DND-41 (cell line): ENCODE measurements around the gene PTGFR.

Experiments used
- ATAC-seq: fragments of 200-7000 bp; cut with Tn5 transposase; 3 replicates; pipeline ENCODE4 v1.9.1; 2021; ENCODE audit warnings: low read depth; ENCODE audit not compliant: insufficient read depth
- DNase-seq: peaks from one replicate; pipeline ENCODE4 v3.0.0-alpha.2; 2020
- H2AFZ ChIP-seq: 2 replicates; pipeline ENCODE4 v1.6.0; 2012; ENCODE audit warnings: low read depth, low read length
- H3K27ac ChIP-seq: 2 replicates; pipeline ENCODE4 v1.5.1; 2012; ENCODE audit warnings: low read length, inconsistent platforms
- H3K27me3 ChIP-seq: fragments of 200-600 bp; sonication (generic); 2 replicates; pipeline ENCODE4 v1.6.0; 2012; ENCODE audit warnings: low read length, mild to moderate bottlenecking, inconsistent platforms; ENCODE audit not compliant: insufficient read depth, poor library complexity
- H3K36me3 ChIP-seq: 2 replicates; pipeline ENCODE4 v1.5.1; 2012; ENCODE audit warnings: low read length, inconsistent platforms; ENCODE audit not compliant: insufficient read depth
- H3K4me1 ChIP-seq: 2 replicates; pipeline ENCODE4 v1.5.1; 2012; ENCODE audit warnings: mild to moderate bottlenecking, low read length; ENCODE audit not compliant: insufficient read depth
- H3K4me2 ChIP-seq: 2 replicates; pipeline ENCODE4 v1.6.0; 2012; ENCODE audit warnings: mild to moderate bottlenecking, moderate library complexity, low read length, inconsistent platforms; ENCODE audit not compliant: insufficient read depth
- H3K4me3 ChIP-seq, 2 experiments: fragments of 200-600 bp in 1 of 2; shearing (Covaris generic) in 1 of 2; 2 replicates each; pipeline ENCODE4 v1.5.1; 2012 to 2016; ENCODE audit warnings: inconsistent platforms in 2 of 2, low read length in 2 of 2, mild to moderate bottlenecking in 2 of 2, low read depth in 1 of 2, moderate library complexity in 1 of 2
- H3K79me2 ChIP-seq: 2 replicates; pipeline ENCODE4 v1.6.0; 2012; ENCODE audit warnings: low read length, inconsistent platforms; ENCODE audit not compliant: insufficient read depth
- H3K9ac ChIP-seq: 2 replicates; pipeline ENCODE4 v1.6.0; 2012; ENCODE audit warnings: low read depth, mild to moderate bottlenecking, inconsistent platforms, low read length, moderate library complexity
- H3K9me3 ChIP-seq: 2 replicates; pipeline ENCODE4 v1.5.1; 2012; ENCODE audit warnings: low read length, moderate library complexity, mild to moderate bottlenecking, inconsistent platforms; ENCODE audit not compliant: insufficient read depth, severe bottlenecking
- H4K20me1 ChIP-seq: 2 replicates; pipeline ENCODE4 v1.6.0; 2012; ENCODE audit warnings: low read length; ENCODE audit not compliant: insufficient read depth
- EZH2 ChIP-seq: IDR thresholded peaks from 3 replicates; pipeline ENCODE4 v1.6.1; 2012; ENCODE audit warnings: borderline replicate concordance, low read depth, mild to moderate bottlenecking, moderate library complexity, low read length, inconsistent platforms; ENCODE audit not compliant: severe bottlenecking
- TF ChIP-seq, protein P1 (sequence below): IDR thresholded peaks from 2 replicates; pipeline ENCODE4 v1.5.1; 2012; ENCODE audit warnings: borderline replicate concordance, low read length, moderate library complexity, mild to moderate bottlenecking; ENCODE audit not compliant: poor library complexity, severe bottlenecking; ENCODE audit errors: extremely low read depth

Gene PTGFR

DNA sequence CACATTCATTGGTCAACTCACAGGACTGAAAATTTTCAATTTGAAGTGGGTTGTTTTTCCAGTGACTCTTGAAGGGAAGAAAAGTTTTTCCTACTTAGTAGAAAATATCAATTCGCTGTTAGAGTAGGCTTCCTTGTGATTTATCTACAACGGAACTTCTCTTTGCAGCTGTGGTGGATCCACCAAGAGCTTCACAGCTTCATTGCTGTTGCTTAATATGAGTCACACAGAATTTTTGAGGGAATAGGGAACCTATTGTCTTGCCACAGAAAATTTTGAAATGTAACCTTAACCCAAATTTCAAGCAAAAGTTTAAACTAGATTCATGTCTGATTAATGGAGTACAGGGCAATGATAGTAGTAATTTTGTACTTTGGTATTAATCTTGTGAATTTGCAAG, 71.1 kb downstream of the PTGFR start:
- DNase-seq (no peak), ATAC-seq (no peak)
- Histone ChIP-seq H3K27me3 (no peaks in the 10 kb centered on the region), H3K4me2 (no peak overlapping the region), H4K20me1 (no peaks in the 10 kb centered on the region), H3K9ac (no peak overlapping the region), H3K4me1 (no peaks in the 10 kb centered on the region), H3K79me2 (no peaks in the 10 kb centered on the region), H3K36me3 (no peaks in the 10 kb centered on the region), H3K4me3 (no peak overlapping the region), H3K27ac (no peak overlapping the region), H2AFZ (no peak overlapping the region), H3K9me3 (no peaks in the 10 kb centered on the region)
- no peak for TF ChIP-seq EZH2
- TF ChIP-seq, protein P1, sequence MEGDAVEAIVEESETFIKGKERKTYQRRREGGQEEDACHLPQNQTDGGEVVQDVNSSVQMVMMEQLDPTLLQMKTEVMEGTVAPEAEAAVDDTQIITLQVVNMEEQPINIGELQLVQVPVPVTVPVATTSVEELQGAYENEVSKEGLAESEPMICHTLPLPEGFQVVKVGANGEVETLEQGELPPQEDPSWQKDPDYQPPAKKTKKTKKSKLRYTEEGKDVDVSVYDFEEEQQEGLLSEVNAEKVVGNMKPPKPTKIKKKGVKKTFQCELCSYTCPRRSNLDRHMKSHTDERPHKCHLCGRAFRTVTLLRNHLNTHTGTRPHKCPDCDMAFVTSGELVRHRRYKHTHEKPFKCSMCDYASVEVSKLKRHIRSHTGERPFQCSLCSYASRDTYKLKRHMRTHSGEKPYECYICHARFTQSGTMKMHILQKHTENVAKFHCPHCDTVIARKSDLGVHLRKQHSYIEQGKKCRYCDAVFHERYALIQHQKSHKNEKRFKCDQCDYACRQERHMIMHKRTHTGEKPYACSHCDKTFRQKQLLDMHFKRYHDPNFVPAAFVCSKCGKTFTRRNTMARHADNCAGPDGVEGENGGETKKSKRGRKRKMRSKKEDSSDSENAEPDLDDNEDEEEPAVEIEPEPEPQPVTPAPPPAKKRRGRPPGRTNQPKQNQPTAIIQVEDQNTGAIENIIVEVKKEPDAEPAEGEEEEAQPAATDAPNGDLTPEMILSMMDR = no peak

DNA sequence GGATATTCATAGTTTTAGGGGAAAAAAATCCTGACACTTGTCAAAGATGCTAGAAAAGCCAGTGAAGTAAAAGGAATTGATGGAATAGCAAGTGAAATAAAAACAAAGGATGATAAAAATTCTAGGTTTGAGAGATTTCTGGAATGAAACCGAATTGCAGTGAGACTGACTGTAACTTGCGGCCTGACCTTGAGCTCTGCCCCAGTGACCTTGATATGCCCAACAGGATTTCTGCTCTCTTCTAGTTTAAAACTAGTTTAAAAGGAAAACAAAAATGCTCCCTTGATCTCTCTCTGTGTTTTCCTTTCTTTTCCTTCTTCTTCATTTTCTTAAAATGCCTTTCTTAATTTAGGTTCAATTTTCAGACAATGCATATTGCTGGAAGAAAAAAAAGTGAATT, 74.6 kb downstream of the PTGFR start:
- no peak overlapping the region for H3K27ac ChIP-seq

DNA sequence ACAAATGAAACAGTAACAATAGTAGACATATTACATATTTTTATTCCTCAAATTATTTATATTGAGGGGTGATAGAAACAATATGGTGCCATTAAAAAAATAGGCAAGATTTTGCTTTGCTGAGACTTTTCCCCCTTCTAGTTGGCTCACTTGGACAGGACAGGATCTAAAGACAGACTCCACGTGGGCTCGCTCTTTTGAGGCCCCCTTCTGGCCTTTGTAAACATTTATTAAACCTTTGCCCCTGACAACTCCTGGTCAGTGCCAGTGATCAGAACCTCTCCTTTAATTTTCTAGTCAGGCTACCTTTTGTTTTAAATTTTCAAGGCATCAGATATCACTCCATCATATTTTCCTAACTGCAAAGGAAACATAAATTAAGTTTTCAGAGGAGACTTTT, 79.8 kb downstream of the PTGFR start:
- Histone ChIP-seq H3K36me3 (no peaks in the 10 kb centered on the region), H2AFZ (no peak overlapping the region), H3K79me2 (no peaks in the 10 kb centered on the region), H3K9me3 (no peaks in the 10 kb centered on the region), H3K4me1 (no peaks in the 10 kb centered on the region), H3K27ac (no peak overlapping the region), H3K9ac (no peak overlapping the region), H3K4me3 (no peak overlapping the region), H3K4me2 (no peak overlapping the region), H4K20me1 (no peaks in the 10 kb centered on the region), H3K27me3 (no peaks in the 10 kb centered on the region)
- no peak for DNase-seq
- no peak for ATAC-seq
- TF ChIP-seq EZH2 = no peak
- TF ChIP-seq, protein P1 = no peak

More for the DNA sequence above, 74.6 kb downstream of the PTGFR start:
- Histone ChIP-seq H4K20me1 (no peaks in the 10 kb centered on the region), H3K4me2 (no peak overlapping the region), H3K79me2 (no peaks in the 10 kb centered on the region), H3K36me3 (no peaks in the 10 kb centered on the region), H2AFZ (no peak overlapping the region), H3K4me3 (no peak overlapping the region), H3K9me3 (no peaks in the 10 kb centered on the region), H3K9ac (no peak overlapping the region), H3K4me1 (no peaks in the 10 kb centered on the region), H3K27me3 (no peaks in the 10 kb centered on the region)
- no peak for TF ChIP-seq EZH2
- TF ChIP-seq, protein P1 = no peak
- DNase-seq = no peak
- ATAC-seq = no peak
